ENCODE data around the gene MEX3D.

The MEX3D gene

GRCh38 chr19:1568320-1569019, at the start of gene MEX3D:
Gene MEX3D (minus strand): TSS chr19:1568325. CDS start chr19:1568058, 267 bp downstream.
- DNase-seq (ENCODE audit: low read depth, low spot score), result no peak
- peak within 1 kb of the TSS; percentile 78 for H3K4me3 ChIP-seq (ENCODE audit: low read depth, low read length)
- CTCF ChIA-PET, result interaction anchor here (1.1 kb wide), 2 partner anchors 22 to 56 kb away, joined by 3 read pairs; no protein-coding TSS in a partner anchor
- POLR2A ChIA-PET, result no interaction called here
- no peak for TF ChIP-seq CTCF (IDR thresholded peaks at IDR 0.05; ENCODE audit: insufficient read depth, low read length, missing control alignments)

GRCh38 chr19:1616875-1617274, 48.8 kb upstream of the MEX3D start:
- TF ChIP-seq CTCF (IDR thresholded peaks at IDR 0.05; ENCODE audit: insufficient read depth, low read length, missing control alignments), result no peak
- ChIA-PET CTCF (no interaction called here), POLR2A (interaction anchor here (1.4 kb wide), 1 partner anchor 11 kb away, joined by 8 read pairs; the partner anchor contains the start of gene UQCR11)
- H3K4me3 ChIP-seq (ENCODE audit: low read depth, low read length), result no peak overlapping the region
- no peak for DNase-seq (ENCODE audit: low read depth, low spot score)

GRCh38 chr19:1616396-1616795, 48.3 kb upstream of the MEX3D start:
- no peak for TF ChIP-seq CTCF (IDR thresholded peaks at IDR 0.05; ENCODE audit: insufficient read depth, low read length, missing control alignments)
- ChIA-PET POLR2A (interaction anchor here (1.4 kb wide), 1 partner anchor 11 kb away, joined by 8 read pairs; the partner anchor contains the start of gene UQCR11), CTCF (interaction anchor here (0.9 kb wide), 1 partner anchor 9 kb away, joined by 3 read pairs; no protein-coding TSS in a partner anchor)
- H3K4me3 ChIP-seq (ENCODE audit: low read depth, low read length), result no peak overlapping the region
- no peak for DNase-seq (ENCODE audit: low read depth, low spot score)

GRCh38 chr19:1615156-1615765, 47.1 kb upstream of the MEX3D start:
- POLR2A ChIA-PET, result no interaction called here
- no peak for DNase-seq (ENCODE audit: low read depth, low spot score)
- H3K4me3 ChIP-seq (ENCODE audit: low read depth, low read length), result no peak overlapping the region
- CTCF ChIA-PET, result no interaction called here
- TF ChIP-seq CTCF (IDR thresholded peaks at IDR 0.05; ENCODE audit: insufficient read depth, low read length, missing control alignments), result no peak

- TF ChIP-seq CTCF (IDR thresholded peaks at IDR 0.05; ENCODE audit: insufficient read depth, low read length, missing control alignments), result no peak
- no peak overlapping the region for H3K4me3 ChIP-seq (ENCODE audit: low read depth, low read length)
- no peak for DNase-seq (ENCODE audit: low read depth, low spot score)
- POLR2A ChIA-PET, result no interaction called here
- CTCF ChIA-PET, result no interaction called here
These were observed 45.9 kb upstream of the MEX3D start for GRCh38 chr19:1613808-1614570.

- POLR2A ChIA-PET, result no interaction called here
- DNase-seq (ENCODE audit: low read depth, low spot score), result no peak
- no peak for TF ChIP-seq CTCF (IDR thresholded peaks at IDR 0.05; ENCODE audit: insufficient read depth, low read length, missing control alignments)
- H3K4me3 ChIP-seq (ENCODE audit: low read depth, low read length), result no peak overlapping the region
- CTCF ChIA-PET, result no interaction called here
These were observed 45.0 kb upstream of the MEX3D start for GRCh38 chr19:1613146-1613545.

Data from AG04449 (cell line).